HG02642 (cell line): ENCODE measurements around the gene LIPG.

Source experiments
- ATAC-seq: cut with Tn5 transposase; IDR thresholded peaks from one replicate; pipeline ENCODE4 v1.9.1; 2021; ENCODE audit warnings: mild to moderate bottlenecking; ENCODE audit not compliant: unreplicated experiment, poor library complexity

The LIPG gene

DNA sequence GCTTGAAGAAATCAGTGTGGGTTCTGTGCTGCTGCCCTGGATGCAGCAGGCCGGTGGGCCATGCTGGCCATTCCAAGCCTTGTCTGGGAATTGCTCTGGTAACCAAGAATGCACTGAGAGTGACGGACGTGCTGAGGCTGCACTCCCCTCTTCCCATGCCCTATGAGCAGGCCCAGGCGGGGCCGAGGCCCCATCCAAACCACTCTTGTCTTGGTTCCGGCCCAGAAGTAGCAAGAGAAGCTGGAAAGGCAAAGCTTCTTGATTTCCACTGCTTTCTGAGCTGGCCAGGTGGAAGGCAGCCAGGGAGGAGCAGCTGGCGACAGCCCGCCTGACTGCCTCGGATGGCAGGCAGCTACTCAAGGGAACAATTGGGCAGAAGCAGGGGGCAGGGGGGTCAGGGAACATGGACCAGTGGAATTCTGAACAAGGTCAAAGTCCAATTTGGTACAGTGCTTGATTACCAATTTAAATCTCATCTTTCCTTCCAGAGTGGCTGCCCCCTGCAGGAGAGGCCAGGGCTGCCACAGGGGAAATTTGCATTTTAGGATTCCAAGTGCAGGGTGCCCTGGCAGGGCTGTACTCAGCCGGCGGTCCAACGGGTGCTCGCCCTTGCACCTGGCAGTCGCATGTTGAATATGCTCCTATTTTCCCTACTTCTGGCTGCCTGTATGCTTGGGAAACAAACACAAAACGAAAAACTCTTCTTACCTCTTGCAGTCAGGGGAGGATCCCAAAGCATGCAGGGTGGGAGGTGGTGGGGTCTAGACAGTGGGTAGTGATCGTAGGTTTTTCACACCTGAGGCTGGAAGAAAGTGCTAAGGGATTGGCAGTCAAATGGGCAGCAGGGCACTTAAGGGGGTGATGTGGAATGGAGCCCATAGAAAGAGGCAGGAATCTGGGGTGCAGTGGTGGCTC, 67.3 kb downstream of the LIPG start:
- ATAC-seq = no peak

DNA sequence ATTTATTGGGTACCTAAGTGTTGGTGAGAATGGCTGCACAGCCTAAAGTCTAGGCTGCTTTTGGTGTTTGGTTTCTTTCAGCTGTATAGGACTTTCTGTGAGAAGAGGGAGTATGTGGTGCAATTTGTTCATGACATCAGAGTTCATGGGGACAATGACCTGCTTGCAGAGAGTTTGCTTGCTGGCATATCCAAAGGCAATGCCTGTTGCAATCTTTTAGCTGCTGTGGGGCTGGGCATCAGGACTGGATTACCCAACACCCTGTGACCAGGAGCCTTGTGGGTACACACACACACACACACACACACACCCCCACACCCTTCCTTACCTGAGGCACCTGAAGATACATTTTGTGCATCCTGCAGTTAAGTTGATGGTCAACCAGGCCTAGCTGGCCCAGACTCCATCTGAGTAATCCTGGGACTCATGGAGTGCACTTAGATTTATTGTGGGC, 68.4 kb downstream of the LIPG start:
- ATAC-seq = no peak

DNA sequence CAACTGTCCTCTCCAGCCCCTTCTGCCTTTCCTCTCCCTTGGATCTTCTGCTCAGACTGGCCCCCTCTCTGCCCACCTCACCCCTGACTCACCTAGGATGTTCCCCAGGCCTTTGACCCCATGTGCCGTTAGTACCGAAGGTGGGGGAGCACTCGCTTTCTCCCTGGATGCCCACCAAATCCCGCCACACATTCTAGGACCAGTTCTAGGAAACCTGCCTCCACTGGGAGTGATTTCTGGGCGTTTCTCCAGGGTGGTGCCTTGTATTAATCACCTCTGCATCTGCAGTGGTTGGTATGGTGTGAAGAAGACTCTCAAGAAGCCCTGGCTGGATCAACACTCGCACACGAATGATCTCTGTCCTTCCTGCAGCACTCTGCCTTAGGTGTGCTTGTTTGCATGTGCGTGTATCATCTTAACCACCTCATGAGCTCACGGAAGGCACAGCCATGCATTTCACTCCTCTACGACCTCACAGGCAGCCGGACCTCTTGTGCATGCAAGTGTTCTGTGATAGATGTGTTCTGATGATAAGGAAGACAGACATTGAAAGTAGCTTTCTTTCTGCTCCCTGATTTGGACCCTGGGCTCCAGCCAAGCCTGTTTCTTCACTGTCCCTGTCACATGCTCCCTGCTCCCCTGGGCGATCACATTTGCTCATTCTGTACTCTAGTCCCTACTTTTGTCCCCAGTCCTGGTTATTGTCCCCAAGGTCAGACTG, 69.4 kb downstream of the LIPG start:
- no peak for ATAC-seq

DNA sequence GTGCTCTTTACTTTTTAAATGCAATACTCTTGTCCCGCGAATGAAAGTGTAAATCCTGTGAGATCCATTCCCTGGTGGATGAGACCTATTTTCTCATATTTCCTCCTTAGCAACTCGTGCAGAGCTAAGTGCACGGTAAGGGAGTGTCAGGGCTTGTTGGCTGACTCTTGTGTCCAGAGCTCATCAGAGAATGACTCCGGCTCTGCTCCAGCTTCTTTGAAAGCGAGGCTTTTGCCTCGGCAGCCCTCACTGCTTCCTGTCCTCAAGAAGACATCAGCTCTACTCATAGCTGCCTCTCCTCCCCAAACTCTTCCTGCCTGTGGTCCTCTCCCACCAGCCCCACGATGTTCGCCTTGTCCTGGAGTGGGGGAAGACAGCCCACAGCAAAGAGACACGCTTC, 70.7 kb downstream of the LIPG start:
- ATAC-seq = no peak

DNA sequence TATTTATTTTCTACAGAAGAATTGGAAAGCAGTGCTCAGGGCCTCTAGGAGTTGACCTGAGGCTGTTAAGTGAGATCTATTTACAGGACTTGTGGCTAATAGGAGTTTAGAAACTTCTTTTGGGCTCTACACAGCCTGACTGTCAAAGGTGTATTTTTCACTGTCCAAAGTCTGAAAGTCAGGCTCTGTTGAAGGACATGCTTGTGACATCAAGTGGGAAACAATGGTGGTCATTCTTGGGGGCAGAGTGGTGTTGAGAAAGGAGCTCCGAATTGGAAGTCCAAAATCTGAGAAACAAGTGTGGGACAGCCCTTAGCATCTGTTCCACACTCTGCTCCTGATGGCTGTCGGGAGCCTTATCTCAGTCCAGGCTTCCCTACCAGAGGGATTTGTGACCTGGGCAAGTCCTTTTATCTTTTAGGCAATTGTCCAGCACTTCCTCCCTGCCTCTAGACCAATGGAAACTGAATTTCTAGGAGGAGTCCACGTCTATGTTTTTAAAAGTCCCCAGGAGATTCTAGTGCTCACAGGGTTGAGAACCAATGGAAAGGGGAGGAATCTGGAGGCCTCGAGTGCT, 76.4 kb downstream of the LIPG start:
- ATAC-seq = no peak

DNA sequence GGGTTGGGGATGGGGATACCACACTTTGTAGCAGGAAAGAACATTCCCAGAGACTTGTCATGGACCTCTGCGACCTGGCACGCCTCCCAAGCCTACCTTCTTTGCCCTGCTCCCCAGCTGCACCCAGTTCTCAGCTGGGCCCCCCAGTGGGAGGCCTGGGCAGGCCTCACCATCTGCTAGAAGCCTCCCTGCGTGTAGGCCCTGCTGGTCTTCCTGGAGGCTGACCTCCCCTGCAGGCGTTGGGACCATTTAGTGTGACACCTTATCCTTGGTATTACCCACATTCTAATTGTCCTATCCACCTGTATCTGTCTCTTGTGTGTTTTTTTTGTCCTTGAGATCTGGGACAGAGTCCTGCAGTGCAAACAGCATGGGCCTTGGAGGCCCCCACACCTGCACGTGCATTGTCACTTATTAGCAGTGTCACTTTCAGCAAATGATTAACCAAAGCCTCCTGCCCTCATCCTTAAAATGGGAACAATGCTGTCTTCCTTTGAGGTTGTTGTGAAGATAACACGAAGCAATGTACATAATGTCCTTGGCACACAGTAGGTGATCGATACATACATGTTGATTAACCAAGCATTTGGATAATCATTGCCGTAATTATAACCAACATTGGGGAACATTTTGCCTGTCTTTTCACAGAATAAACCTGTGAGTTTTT, 77.2 kb downstream of the LIPG start:
- no peak for ATAC-seq

DNA sequence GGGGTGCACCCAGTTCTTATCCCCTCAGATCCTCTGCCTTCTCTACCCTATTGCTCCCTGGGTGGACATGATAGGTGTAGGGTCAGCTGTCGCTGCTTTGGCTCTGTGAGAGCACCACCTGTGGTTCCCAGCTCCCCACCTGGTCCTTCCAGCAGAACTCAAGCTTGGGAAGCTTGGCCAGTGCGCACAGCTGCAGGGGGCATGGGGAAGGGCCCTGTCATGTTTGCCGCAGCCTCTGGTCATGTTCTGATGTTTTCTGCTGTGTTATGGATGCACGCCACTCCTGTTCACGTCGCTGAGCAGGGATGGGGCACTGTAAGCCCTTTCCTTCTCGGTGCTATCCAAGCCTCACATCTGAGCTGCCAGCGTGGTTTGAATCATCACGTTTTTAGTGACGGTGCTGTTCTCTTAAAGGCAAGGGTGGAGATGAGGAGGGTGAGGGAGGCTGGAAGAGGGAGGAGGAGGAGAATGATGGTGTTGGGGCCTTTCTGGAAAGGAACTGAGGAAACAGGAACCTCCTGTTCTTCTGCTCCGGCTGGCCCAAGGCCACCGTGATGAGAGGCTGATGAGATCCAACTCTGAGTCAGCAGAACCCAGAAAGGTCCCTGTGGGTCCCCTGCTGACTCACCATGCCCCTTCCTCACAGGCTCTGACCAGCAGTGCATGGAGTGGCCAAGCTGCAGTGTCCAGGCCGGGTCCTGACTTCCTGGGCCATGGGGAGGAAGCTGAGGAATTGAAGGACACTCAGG, 78.0 kb downstream of the LIPG start:
- no peak for ATAC-seq

DNA sequence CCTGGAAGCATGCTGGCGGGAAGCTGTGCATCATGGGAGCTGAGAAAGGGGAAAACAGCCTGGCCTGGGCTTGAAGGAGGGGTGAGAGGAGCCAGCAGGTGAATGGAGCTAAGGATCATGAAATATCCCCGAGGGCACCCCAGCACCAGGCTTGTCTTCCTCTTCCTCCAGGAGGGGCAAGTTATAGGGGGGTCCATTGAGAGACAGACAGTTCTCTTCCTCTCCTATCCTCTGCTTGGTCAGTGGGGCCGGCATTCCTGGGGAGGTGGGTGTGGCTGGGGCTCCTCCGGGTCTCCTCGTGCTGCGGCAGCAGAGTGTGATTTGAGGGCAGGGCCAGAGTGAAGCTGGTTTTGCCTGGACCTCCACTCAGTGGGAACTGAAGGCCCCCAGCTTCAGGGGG, 78.9 kb downstream of the LIPG start:
- ATAC-seq = no peak

DNA sequence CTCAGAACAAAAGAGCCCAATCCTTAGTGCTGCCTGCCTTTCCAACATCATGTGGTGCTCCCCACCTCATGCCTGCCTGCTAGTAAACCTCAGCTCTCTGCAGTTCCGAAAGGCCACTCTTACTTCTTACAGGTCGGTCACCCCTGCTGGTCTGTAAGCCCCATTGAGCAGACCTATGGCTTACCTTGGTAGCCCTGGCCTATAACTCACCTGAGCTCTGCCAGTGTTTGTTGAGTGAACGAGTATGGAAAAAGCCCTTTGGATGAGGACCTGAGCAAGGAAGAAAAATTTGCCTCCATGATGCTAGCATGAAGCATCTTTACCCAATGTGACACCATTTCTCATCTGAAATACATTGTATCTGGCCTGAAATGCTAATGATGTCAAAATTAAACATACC, 83.3 kb downstream of the LIPG start:
- ATAC-seq = no peak

DNA sequence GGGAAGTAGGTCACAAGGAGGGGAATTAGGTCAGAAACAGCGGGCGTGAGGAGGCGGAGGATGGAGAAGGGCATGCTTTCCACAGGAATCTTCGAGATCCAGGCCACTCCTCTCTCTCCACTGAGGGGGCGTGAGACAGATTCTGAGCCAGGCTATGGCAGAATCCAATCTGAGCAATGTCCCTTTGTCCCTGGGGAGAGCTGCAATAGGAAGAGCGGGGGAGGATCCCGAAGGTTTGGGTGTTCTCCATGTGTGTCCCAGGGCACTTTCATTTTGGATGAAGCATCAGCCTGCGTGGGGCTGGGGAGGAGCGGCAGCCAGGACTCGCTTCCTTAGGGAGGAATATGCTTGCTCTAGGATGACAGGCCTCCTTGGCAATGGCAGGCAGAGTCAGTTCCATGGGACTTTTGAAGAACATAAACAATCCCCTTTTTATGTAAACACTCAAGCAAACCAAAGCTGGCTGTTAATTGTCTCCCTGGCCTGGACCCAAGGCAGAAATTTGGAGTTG, 84.0 kb downstream of the LIPG start:
- ATAC-seq = no peak

DNA sequence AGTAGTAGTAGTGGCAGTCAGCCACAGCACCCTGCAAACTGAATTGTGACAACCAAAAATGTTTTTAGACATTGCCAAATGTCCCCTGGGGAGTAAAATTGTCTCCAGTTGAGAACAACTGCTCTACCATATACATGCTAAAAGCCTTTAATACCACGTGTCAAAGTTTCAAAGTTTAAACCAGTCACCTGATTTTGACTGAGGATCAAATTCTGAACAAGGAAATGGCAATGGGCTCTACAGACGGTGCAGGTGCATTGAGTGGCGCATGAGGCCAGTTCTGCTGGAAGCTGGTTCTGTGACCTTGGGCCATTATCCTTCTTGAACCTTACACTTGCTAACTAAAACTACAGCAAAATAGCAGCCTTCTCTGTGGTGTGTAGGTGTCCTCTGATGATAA, 85.0 kb downstream of the LIPG start:
- no peak for ATAC-seq

DNA sequence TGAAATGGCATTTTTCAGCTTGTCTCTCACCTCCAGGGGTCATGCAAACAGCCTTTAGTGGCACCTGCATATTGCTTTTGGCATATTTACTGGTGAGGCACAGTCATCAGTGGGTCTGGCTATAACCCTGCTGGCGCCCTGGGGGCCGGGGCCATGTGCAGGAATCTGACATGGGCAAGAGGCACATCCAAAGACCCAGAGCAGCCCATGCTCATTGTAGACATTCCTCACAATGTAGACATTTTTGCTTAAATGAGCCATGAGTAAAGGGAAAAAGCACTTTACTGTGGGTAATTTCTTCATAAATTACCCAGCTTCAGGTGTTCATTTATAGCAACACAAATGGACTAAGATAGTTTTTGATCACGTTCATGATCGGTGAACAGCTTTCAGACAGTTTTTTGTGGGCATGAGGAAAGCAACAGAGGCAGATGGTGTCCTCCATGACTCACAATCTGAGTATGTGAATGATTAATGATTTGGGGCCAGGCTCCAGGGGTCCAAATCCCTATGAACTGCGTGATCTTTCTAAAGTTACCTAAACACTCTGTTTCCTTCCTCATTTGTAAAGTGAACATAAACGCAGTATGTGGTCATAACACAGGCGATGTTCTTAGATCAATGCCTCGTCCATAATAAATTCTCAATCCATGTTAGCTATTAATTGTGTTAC, 85.8 kb downstream of the LIPG start:
- no peak for ATAC-seq

DNA sequence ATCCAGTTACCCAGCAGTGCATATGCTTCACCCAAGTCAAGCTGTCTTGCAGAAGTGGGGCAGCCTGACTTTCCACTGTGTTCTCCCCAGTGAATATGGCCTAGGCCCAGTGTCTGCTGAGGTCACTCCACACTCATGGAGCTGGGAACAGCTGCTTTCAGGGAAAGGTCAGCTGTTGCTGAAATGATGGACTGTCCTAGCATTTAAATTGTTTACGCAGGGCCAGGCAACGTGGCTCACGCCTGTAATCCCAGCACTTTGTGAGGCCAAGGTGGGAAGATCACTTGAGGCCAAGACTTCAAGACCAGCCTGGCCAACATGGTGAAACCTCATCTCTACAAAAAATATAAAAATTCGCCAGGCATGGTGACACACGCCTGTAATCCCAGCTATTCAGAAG, 86.5 kb downstream of the LIPG start:
- no peak for ATAC-seq
